ENCODE measurements around the gene GPC5.

- TF ChIP-seq SLC30A9 (CRISPR knock-in tag; IDR thresholded peaks at IDR 0.05) (no peak), TAF7 (tag; IDR thresholded peaks at IDR 0.05) (no peak), CTCF (IDR thresholded peaks at IDR 0.05 in 2 of 3, conservative IDR thresholded peaks at IDR 0.05 in 1 of 3; ENCODE audit: insufficient read depth in 2 of 3, low read depth in 1 of 3, low read length in 3 of 3) (no peak), POLR2A (conservative IDR thresholded peaks at IDR 0.05) (no peak), SMAD3 (CRISPR knock-in tag; conservative IDR thresholded peaks at IDR 0.05) (no peak), ARHGAP35 (IDR thresholded peaks at IDR 0.05; ENCODE audit: partially characterized antibody) (no peak), ZNF140 (CRISPR knock-in tag; IDR thresholded peaks at IDR 0.05) (no peak), E2F1 (CRISPR knock-in tag; IDR thresholded peaks at IDR 0.05) (no peak), KLF16 (IDR thresholded peaks at IDR 0.05) (no peak)
- TF ChIP-seq, protein P1, sequence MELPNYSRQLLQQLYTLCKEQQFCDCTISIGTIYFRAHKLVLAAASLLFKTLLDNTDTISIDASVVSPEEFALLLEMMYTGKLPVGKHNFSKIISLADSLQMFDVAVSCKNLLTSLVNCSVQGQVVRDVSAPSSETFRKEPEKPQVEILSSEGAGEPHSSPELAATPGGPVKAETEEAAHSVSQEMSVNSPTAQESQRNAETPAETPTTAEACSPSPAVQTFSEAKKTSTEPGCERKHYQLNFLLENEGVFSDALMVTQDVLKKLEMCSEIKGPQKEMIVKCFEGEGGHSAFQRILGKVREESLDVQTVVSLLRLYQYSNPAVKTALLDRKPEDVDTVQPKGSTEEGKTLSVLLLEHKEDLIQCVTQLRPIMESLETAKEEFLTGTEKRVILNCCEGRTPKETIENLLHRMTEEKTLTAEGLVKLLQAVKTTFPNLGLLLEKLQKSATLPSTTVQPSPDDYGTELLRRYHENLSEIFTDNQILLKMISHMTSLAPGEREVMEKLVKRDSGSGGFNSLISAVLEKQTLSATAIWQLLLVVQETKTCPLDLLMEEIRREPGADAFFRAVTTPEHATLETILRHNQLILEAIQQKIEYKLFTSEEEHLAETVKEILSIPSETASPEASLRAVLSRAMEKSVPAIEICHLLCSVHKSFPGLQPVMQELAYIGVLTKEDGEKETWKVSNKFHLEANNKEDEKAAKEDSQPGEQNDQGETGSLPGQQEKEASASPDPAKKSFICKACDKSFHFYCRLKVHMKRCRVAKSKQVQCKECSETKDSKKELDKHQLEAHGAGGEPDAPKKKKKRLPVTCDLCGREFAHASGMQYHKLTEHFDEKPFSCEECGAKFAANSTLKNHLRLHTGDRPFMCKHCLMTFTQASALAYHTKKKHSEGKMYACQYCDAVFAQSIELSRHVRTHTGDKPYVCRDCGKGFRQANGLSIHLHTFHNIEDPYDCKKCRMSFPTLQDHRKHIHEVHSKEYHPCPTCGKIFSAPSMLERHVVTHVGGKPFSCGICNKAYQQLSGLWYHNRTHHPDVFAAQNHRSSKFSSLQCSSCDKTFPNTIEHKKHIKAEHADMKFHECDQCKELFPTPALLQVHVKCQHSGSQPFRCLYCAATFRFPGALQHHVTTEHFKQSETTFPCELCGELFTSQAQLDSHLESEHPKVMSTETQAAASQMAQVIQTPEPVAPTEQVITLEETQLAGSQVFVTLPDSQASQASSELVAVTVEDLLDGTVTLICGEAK (IDR thresholded peaks at IDR 0.05) = no peak
- TF ChIP-seq, protein P1 (CRISPR knock-in tag; IDR thresholded peaks at IDR 0.05) = no peak
- TF ChIP-seq, protein P2, sequence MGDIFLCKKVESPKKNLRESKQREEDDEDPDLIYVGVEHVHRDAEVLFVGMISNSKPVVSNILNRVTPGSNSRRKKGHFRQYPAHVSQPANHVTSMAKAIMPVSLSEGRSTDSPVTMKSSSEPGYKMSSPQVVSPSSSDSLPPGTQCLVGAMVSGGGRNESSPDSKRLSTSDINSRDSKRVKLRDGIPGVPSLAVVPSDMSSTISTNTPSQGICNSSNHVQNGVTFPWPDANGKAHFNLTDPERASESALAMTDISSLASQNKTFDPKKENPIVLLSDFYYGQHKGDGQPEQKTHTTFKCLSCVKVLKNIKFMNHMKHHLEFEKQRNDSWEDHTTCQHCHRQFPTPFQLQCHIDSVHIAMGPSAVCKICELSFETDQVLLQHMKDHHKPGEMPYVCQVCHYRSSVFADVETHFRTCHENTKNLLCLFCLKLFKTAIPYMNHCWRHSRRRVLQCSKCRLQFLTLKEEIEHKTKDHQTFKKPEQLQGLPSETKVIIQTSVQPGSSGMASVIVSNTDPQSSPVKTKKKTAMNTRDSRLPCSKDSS (IDR thresholded peaks at IDR 0.05; ENCODE audit: low read depth, partially characterized antibody) = no peak
Observed at GRCh38 chr13:92320323-92320722, 921.9 kb downstream of the GPC5 start.
